Inferior parietal cortex (tissue), 1 donor: ENCODE measurements around the gene KLRD1.
"Not testable (repeated sequence)": the region's sequence is repeated elsewhere in the genome, so short reads cannot be mapped to it uniquely, and the experiment has no call there.

Experiments
- DNase-seq: peaks from one replicate; pipeline ENCODE4 v3.0.0-alpha.2; 2016; ENCODE audit errors: extremely low spot score

KLRD1 gene

DNA sequence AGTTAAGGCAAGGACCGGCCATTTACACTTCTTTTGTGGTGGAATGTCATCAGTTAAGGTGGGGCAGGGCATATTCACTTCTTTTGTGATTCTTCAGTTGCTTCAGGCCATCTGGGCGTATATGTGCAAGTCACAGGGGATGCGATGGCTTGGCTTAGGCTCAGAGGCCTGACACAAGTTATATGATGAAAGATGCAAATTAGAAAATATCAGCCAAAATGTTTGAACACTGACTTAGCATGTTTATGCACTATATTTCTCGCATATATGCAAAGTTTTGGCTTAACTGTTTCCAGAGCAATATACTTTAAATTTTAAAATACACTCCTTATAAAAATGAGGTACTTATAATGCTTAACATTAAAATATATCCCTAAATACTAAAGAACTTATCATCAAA lies 30.8 kb downstream of the KLRD1 start:
- DNase-seq, result not testable (repeated sequence)

DNA sequence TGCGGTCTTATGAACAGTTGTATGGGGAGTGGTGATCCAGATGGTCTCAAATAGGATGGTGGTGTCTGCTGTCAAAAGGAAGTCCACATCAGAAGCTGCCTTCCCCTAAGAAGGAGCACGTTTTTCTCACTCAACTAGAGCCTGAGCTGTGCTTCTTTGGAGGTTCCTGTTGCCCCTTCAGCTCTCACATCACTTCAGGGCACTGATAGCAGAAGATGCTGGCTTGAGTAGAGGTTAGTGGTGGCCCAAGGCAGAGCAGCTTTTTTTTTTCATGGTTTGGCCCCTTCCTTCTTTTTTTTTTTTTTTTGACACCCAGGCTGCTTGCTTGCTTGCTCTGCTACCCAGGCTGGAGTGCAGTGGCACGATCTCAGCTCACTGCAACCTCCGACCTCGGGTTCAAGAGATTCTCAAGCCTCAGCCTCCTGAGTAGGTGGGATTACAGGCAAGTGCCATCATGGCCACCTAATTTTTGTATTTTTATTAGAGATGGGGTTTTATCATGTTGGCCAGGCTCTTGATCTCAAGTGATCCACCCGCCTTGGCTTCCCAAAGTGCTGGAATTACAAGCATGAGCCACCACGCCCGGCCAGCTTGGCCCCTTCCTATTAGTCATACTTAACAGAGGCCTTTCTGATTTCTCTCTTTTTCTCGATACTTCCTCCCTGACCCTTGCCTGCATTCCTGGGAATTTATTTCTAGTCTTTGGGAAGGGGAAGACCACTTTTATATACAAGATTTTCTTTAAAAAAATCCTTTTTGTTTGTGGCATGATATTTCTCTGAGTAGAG lies 31.6 kb downstream of the KLRD1 start:
- no peak for DNase-seq

DNA sequence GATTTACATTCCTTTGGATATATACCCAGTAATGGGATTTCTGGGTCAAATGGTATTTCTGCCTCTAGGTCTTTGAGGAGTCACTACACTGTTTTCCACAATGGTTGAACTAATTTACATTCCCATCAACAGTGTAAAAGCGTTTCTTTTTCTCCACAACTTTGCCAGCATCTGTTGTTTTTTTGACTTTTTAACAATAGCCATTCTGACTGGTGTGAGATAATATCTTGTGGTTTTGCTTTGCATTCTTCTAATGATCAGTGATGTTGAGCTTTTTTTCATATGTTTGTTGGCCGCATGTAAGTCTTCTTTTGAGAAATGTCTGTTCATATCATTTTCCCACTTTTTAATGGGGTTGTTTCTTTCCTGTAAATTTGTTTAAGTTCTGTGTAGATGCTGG lies 33.3 kb downstream of the KLRD1 start:
- DNase-seq, result not testable (repeated sequence)

DNA sequence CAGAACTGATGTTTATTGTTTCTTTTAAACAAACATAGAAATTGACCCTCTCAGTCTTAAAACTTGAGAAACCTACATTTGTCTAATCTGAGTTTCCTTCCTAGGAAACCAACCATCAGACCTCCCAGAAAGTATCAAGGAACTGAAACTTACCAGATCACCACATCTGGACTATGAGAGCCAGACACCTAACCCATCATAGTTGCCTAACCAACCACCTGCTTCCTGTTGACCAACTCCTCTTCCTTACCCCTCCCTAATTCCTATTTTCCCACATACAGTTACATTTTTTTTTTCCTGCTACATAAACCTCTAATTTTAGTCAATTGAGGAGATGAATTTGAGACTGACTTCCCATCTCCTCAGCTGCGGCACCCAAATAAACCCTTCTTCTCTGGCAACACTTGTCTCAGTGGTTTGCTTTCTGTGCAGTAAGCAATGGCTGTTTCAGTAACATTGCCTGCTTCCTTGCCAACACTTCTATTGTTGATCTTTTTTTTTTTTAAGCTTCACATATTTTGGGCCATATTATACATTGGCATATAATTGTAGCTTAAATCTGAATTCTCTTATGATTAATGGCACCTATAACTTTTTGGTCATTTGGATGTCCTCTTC lies 34.3 kb downstream of the KLRD1 start:
- DNase-seq, result no peak

DNA sequence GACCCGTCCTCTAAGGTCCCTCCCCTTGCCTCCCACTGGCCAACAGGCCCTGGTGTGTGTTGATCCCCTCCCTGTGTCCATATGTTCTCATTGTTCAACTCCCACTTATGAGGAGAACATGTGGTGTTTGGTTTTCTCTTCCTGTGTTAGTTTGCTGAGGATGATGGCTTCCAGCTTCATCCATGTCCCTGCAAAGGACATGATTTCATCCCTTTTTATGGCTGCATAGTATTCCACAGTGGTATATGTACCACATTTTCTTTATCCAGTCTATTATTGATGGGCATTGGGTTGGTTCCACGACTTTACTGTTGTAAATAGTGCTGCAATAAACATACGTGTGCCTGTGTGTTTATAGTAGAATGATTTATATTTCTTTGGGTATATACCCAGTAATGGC lies 43.8 kb downstream of the KLRD1 start:
- DNase-seq, result not testable (repeated sequence)

DNA sequence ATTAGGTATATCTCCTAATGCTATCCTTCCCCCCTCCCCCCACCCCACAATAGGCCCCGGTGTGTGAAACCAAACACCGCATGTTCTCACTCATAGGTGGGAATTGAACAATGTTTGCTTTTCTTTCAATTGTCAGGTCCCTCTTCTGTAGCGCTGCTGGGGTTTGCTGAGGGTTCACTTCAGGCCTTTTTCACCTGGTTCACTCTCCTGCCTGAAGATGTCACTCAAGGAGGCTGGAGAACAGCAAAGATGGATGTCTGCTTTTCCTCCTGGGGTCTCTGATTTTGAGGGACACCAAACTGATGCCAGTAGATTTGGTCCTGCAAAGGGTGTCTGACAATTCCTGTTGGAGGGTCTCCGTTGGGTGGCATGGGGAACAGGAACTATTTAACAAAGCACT lies 46.4 kb downstream of the KLRD1 start:
- DNase-seq, result no peak

DNA sequence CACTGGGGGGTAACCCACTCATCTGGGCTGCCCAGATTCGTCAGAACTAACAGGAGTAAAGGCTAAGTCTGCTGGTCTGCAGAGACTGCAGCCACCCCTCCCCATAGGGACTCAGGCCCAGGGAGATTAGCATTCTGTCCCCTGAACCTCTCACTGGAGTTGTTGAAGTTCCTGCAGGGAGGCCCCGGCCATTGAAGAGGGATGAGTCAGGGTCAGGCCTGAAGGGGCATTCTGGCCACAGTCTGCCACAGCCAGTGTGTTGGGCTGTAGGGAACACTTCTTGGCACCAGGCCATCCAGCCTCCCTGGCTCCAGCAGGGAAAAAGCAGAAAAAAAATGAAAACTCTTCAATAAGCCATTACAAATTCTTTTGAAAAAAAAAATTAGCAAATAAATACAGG lies 46.8 kb downstream of the KLRD1 start:
- DNase-seq, result no peak

DNA sequence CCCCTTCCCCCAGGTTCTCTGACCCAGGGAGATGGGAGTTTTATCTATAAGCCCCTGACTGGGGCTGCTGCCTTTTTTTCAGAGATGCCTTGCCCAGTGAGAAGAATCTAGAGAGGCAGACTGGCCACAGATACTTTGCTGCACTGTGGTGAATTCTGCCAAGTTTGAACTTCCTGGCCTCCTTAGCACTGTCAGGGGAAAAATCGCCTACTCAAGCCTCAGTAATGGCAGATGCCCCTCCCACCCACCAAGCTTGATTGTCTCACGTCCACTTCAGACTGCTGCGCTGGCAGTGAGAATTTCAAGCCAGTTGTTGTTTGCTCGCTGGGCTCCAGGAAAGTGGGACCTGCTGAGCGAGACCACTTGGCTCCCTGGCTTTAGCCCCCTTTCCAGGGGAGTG lies 50.5 kb downstream of the KLRD1 start:
- no peak for DNase-seq

DNA sequence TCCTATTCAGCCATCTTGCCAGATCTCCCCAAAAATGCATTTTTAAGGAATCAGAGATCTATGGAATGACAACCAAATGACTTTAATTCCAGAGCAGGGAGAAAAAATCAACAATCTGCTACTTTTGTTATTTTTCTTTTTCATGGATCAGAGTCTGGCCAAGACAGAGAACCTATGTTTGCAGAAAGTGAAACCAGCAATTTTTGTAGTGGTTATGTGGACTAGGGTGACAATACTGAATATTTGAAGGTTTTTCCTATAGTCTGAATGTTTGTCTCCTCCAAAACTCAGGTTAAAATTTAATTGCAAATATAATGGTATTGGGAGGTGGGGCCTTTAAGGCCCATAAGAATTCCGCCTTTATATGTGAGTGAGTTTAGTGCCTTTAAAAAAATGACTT lies 51.3 kb downstream of the KLRD1 start:
- no peak for DNase-seq

DNA sequence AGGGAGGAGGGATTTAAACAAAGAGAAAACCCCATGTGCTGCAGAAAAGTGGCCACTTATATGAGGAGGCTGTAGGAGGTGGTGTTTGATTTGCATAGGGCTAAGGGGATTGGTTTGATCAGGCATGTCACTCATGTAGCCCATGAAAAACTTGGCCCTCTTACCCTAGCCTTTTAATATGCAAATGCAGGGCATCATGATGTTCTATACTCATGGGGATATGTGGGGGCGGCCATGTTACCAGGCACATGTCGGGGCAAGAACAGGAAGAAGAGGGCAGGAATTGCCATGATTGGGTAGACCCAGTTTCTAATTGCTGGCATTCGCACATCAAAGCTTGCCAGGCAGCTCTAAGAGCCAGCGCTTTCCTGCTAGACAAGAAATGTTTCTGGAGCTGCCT lies 53.4 kb downstream of the KLRD1 start:
- no peak for DNase-seq

DNA sequence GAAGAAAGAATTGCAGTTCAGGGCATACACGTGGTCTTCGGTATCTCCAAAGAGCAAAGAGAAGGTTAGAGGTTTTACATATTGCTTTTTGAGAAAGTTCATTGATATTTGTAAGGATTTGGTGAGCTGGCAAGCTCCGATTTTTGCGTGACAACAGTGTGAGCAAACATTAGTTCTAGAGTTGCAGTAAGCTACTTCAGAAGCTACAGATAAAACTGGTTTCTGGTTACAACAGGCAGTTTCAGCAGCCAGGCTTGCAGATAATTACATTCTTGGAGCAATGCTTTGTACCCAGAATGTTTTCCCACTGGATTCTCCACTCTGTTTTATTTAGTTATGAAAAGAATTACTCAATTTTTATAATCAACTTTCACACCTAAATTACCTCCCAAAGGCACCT lies 54.0 kb downstream of the KLRD1 start:
- no peak for DNase-seq

DNA sequence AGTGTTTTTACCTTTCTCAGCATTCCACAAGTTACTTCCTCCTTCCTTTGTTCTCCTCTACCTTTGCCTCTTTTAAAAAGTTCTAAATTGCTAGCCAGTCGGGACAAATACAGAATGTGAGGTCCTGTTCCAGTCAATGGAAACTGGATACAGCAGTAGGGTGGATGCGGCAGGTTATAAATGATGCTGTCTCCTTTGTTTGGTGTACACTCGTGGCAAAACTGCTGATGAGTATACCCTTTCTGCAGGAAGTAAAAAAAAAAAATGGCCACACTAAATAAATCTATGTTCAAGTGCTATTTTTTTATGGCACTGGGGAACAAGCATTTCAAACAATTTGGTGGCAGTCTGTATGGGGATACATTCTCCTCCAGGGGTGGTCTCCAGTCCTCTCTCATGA lies 54.7 kb downstream of the KLRD1 start:
- no peak for DNase-seq

DNA sequence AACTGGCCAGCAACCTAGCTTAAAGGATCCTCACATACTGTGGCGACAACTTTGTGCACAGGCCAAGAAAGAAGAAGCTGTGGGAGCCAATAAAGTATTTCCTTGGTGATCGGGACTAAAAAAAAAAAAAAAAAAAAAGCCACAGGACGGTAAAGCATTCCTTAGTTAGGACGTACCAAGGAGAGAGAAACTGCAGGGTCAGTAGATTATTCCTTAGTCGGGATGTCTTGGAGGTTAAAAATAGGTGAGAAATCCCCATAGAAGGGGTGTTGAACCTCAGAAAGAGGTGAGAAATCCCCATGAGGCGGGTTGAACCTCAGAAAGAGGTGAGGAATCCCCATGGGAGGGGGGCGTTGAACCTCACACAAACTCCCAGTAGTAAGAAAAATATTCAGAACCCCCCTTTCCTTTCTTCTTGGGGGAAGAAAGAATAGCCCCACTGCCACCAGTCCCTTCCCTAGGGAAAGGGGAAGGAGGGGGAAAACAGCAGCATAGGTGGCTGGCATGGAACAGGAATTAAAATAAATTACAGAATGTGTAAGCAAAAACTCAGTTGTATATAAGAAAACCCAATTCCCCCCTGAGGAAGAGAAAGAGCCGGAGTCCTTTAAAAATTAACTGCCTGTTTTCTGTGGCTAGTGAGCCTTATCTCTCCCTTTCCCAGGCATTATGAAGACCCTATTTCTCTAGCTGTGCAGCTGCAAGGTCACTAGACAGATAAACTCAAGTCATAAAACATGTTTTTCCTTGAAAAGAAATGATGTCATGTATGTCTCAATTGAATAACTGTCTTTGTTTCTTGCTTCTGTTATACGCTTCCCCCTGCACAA lies 55.4 kb downstream of the KLRD1 start:
- no peak for DNase-seq

DNA sequence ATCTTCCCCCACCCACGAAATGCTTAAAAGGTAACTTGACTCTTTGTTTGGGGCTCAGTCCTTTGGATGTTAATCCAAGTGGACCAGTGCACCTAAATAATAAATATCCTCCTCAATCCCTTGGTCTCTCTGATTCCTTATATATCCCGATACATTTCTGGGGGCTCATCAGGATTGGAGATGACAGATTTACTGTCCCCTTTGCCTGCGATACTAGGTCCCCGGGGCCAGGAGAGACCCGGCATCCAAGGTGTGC lies 55.9 kb downstream of the KLRD1 start:
- peak; percentile 38 for DNase-seq

DNA sequence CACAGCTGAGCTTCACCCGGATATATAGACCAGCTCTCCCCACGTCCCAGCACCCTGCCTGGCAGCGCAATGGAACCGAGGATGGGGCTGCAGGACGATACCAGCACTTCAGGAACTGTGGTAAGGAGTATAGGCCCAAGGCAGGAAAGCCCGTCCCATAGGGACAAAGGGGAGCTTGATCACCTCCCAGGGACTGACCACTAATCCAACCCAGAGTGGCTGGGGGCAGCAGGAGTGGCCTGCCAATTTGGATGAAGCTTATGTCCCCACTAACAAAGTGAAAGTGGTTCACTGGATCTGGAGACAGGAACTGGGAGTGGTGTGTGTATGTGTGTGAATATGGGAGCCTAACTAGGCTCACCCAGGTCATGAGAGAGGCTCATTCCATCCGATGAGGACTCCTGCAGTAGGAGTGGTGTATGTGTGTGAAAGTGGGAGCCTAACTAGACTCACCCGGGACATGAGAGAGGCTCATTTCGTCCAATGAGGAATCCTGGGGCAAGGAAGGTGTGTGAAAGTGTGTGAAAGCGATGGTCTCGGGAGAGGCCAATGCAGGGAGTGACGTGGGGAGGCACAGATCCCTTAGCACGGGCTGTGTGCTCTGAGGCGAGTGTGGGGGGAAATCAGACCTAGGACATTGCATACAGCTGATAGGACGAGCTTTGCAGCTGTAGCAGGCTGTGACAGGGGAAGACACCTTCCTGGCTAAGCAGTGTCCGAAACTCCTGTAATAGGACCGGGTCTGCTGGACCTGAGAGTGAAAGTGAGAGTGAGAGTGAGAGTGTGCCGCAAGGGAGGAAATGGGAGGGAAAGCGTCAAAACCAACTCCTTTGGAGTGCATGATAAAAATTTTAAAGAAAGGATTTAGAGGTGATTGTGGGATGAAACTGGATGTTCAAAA lies 56.5 kb downstream of the KLRD1 start:
- DNase-seq, result peak; percentile 78

DNA sequence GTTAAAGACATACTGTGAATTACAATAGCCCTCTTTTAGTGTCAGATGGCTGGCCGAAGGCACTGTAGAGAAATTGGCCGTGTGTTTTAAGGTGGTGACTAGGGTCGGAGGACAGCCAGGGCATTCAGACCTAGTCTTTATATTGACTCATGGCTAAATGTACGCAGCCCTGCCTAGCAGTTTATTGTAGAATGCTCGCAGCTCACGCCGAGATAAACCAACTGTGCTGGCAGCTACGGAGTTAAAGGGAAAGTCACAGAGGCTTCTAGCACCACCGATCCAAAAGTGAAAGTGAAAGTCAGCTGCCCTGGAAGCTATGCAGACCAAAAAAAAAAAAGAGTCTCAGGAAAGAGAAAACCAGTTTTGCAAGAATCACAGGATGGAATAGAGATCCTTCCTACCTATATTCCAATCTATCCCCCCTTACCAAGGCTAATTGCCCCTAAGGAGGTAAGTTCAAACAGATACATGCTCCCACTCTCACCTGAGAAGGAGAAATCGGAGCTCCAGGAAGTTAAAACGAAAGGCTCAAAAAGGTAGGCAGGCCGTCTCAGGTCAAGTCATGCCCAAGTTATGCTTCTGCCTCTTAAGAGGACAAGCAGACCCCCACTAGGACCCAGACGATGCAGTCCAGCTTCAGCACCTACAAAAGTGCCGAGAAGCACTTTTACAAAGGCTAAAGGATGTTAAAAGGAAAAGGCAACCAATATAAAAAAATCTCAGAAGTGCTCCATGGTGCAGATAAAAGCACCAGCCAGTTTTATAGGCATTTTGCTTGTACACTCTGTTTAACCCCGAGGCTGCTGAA lies 57.3 kb downstream of the KLRD1 start:
- peak; percentile 89 for DNase-seq

DNA sequence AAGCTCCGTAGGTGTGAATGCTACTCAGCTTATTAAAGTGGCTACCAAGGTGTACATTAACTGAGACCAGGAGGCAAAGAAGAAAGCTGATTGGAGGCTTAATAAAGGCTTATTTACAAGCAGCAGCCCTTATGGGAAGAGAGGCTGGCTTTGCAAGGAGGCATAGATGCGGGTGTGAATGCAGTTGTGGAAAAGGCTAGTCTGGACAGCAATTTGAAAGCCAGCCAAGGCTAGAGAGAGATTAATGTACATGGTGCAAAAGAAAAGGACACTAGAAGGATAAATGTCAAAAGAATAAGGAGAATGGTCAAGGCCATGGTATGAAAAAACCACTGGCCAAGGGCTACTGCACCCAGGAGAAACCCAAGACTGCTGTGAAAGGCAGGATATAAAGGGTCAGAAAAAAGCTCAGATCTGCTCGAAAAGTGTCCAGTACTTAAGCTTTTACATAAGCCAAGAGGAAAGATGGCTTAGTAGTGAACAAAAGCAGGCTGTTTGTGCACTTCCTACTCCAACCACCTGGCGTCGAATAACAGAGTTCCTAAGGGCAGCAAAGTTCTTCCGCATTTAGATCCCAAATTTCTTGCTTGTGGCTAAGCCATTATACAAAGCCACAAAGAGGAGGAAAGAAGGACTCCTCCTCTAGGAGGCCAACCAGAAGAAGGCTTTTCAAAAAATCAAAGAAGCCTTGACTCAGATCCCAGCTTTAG lies 58.2 kb downstream of the KLRD1 start:
- DNase-seq, result peak; percentile 68

DNA sequence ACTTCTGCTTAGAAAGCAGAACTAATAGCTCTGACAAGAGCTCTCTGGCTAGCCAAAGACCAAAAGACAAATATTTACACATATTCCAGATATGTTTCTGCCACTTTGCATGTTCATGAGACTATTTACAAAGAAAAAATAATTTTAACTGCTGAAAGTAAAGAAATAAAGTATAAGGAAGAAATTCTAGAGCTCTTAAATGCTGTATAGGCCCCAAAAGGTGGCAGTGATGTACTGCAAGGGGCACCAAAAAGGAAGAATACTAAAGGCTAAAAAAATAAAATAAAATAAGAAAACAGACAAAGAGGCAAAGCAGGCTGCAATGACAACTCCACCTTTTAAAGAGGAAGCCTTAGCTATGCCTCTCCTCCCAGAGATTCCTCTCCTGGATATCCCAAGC lies 59.2 kb downstream of the KLRD1 start:
- DNase-seq, result peak; percentile 28

DNA sequence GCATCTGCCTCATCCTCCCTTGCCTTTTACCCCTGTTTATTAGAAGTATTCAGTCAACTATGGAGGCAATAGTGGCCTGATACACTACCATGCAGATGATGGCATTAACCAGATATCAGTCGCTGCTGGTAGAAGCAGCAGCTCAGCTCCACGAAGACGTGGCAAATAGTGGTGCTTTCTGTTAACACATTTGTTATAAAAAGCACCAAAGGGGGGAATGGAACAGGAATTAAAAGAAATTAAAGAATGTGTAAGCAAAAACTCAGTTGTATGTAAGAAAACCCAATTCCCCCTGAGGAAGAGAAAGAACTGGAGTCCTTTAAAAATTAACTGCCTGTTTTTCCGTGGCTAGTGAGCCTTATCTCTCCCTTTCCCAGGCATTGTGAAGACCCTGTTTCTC lies 60.0 kb downstream of the KLRD1 start:
- DNase-seq, result not testable (repeated sequence)
